Immature natural killer cell (primary cell): Measurements from ENCODE around the gene ZBTB7C. TPM values are rescaled to one million over a fixed set of nuclear protein-coding genes. Genes with fewer than 3 reads are reported as not detected.

Experiments used
- DNase-seq, 3 donors: peaks; one replicate each; pipeline ENCODE4 v3.0.0; 2022; ENCODE audit warnings: mixed read lengths in 1 of 3
- H3K27ac Mint-ChIP-seq, 6 donors: one replicate each; pipeline ENCODE4 v1.8.0; 2020; ENCODE audit warnings: mixed read lengths in 6 of 6, mild to moderate bottlenecking in 5 of 6, inconsistent platforms in 4 of 6, moderate library complexity in 3 of 6
- H3K27me3 Mint-ChIP-seq, 3 donors: one replicate each; pipeline ENCODE4 v1.8.0; 2020 to 2021; ENCODE audit warnings: low read depth in 3 of 3, mild to moderate bottlenecking in 3 of 3, mixed read lengths in 3 of 3, moderate library complexity in 3 of 3, inconsistent platforms in 1 of 3
- H3K36me3 Mint-ChIP-seq, 3 donors: one replicate each; pipeline ENCODE4 v1.8.0; 2020; ENCODE audit warnings: mixed read lengths in 3 of 3, inconsistent platforms in 2 of 3, mild to moderate bottlenecking in 2 of 3
- H3K4me1 Mint-ChIP-seq, 2 donors: one replicate each; pipeline ENCODE4 v1.8.0; 2020; ENCODE audit warnings: inconsistent platforms in 2 of 2, mild to moderate bottlenecking in 2 of 2, mixed read lengths in 2 of 2, moderate library complexity in 1 of 2
- H3K4me3 Mint-ChIP-seq, 5 donors: one replicate each; pipeline ENCODE4 v1.8.0; 2020; ENCODE audit warnings: mild to moderate bottlenecking in 5 of 5, mixed read lengths in 5 of 5, inconsistent platforms in 3 of 5, moderate library complexity in 3 of 5
- H3K9me3 Mint-ChIP-seq, 6 donors: one replicate each; pipeline ENCODE4 v1.8.0; 2020; ENCODE audit warnings: mild to moderate bottlenecking in 6 of 6, mixed read lengths in 6 of 6, inconsistent platforms in 4 of 6, moderate library complexity in 3 of 6
- polyA plus RNA-seq, 3 donors: library from polyadenylated mRNA; unstranded; fragments of 300-500 nt; fragmentation: Illumina TruSeq; gene quantifications; one replicate each; pipeline ENCODE4 v1.2.3, GENCODE V29; 2021

Gene ZBTB7C
- polyA plus RNA-seq, 3 donors from 2014 or later = not detected

DNA sequence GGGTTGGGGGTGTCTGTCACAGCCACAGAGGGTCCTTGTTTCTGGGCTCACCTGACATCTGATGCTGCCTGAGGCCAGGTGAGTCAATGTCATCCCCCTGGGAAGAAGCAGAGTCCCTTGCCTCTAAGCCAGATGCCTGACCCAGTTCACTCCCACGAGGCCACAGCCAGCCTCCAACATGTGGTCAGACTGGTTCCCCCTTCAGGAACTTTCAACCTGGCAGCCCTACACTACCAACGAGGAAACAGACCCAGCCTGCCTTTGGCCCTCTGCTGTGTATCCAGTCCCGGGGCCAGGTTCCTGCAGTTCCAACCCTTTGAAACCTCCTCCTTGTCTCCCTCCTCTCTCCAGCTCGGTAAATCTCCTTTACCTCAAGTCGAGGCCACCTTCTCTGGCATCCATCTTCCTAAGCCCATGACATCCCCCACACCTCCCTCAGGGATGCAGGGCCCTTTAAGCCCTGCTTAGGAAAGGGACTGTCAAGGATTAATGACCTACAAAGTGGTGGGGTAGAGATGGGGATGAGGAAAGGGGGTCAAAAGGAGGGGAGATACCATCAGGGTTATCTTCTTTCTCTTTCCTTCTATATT, 429.5 kb downstream of the ZBTB7C start:
- no peak overlapping the region for H3K27ac Mint-ChIP-seq
- H3K9me3 Mint-ChIP-seq = no peaks in the 10 kb centered on the region
- H3K4me3 Mint-ChIP-seq = no peak overlapping the region
- no peak for DNase-seq
- H3K27me3 Mint-ChIP-seq = peaks cover 2 to 6% (median 3%) of the 10 kb centered on the region in 3 donors
- H3K4me1 Mint-ChIP-seq = no peaks in the 10 kb centered on the region
- no peaks in the 10 kb centered on the region for H3K36me3 Mint-ChIP-seq

- no peak overlapping the region for H3K27ac Mint-ChIP-seq
- no peaks in the 10 kb centered on the region for H3K4me1 Mint-ChIP-seq
- peaks cover 3 to 7% (median 4%) of the 10 kb centered on the region in 3 donors for H3K27me3 Mint-ChIP-seq
- H3K36me3 Mint-ChIP-seq = peaks cover 0 to 3% (median 0%) of the 10 kb centered on the region in 3 donors
- H3K9me3 Mint-ChIP-seq = no peaks in the 10 kb centered on the region
- no peak overlapping the region for H3K4me3 Mint-ChIP-seq
- DNase-seq = no peak
Observed at GRCh38 chr18:47978603-47979002, 430.6 kb downstream of the ZBTB7C start.

GRCh38 chr18:47978141-47978540, 431.0 kb downstream of the ZBTB7C start:
- no peak for DNase-seq
- Mint-ChIP-seq H3K27me3 (peaks cover 3 to 9% (median 5%) of the 10 kb centered on the region in 3 donors), H3K9me3 (no peaks in the 10 kb centered on the region), H3K4me3 (no peak overlapping the region), H3K36me3 (peaks cover 0 to 3% (median 0%) of the 10 kb centered on the region in 3 donors), H3K4me1 (no peaks in the 10 kb centered on the region), H3K27ac (no peak overlapping the region)

Other genes with a start within 250 kb of the ZBTB7C start
- 1 to 10 TPM in 1 of 3 donors, under 1 TPM in 1, not detected in 1; 0.28 to 1.2 TPM for gene CTIF, start 129.6 kb upstream of the ZBTB7C start, polyA plus RNA-seq